Superior temporal gyrus (tissue), 1 donor: ENCODE data around the gene RRP15.
"Not testable (repeated sequence)": the region's sequence is repeated elsewhere in the genome, so short reads cannot be mapped to it uniquely, and the experiment has no call there.

ENCODE experiments used
- DNase-seq: peaks from one replicate; pipeline ENCODE4 v3.0.0-alpha.2; 2016; ENCODE audit errors: extremely low spot score

The RRP15 gene

GRCh38 chr1:218296162-218296561 is 11.1 kb downstream of the RRP15 start:
- DNase-seq = no peak

- DNase-seq = no peak
Measured at GRCh38 chr1:218297461-218297860, 12.4 kb downstream of the RRP15 start.

GRCh38 chr1:218297867-218298266 is 12.8 kb downstream of the RRP15 start:
- DNase-seq = no peak

- no peak for DNase-seq
Measured at GRCh38 chr1:218298398-218298797, 13.3 kb downstream of the RRP15 start.

- DNase-seq = peak; percentile 74
Measured at GRCh38 chr1:218299416-218299815, 14.3 kb downstream of the RRP15 start.

- no peak for DNase-seq
Measured at GRCh38 chr1:218301217-218301616, 16.1 kb downstream of the RRP15 start.

- DNase-seq = no peak
Measured at GRCh38 chr1:218302155-218302554, 17.1 kb downstream of the RRP15 start.

GRCh38 chr1:218303176-218303879 is 18.2 kb downstream of the RRP15 start:
- DNase-seq = no peak

- no peak for DNase-seq
Measured at GRCh38 chr1:218304281-218305039, 19.4 kb downstream of the RRP15 start.

- DNase-seq = no peak
Measured at GRCh38 chr1:218305472-218306064, 20.5 kb downstream of the RRP15 start.

GRCh38 chr1:218312509-218312908 is 27.4 kb downstream of the RRP15 start:
- no peak for DNase-seq

GRCh38 chr1:218314316-218314715 is 29.2 kb downstream of the RRP15 start:
- no peak for DNase-seq

- no peak for DNase-seq
Measured at GRCh38 chr1:218315638-218316037, 30.5 kb downstream of the RRP15 start.

- DNase-seq = no peak
Measured at GRCh38 chr1:218317061-218317460, 32.0 kb downstream of the RRP15 start.

- DNase-seq = not testable (repeated sequence)
Measured at GRCh38 chr1:218320182-218320581, 35.1 kb downstream of the RRP15 start.

GRCh38 chr1:218322762-218323161 is 37.7 kb downstream of the RRP15 start:
- no peak for DNase-seq

GRCh38 chr1:218323568-218324225 is 38.6 kb downstream of the RRP15 start:
- DNase-seq = no peak

GRCh38 chr1:218324226-218324580 is 39.1 kb downstream of the RRP15 start:
- DNase-seq = no peak

GRCh38 chr1:218328769-218329168 is 43.7 kb downstream of the RRP15 start:
- no peak for DNase-seq

GRCh38 chr1:218330043-218330623 is 45.0 kb downstream of the RRP15 start:
- DNase-seq = peak; percentile 83

GRCh38 chr1:218332416-218332815 is 47.3 kb downstream of the RRP15 start:
- DNase-seq = no peak

GRCh38 chr1:218336328-218336727 is 51.2 kb downstream of the RRP15 start:
- no peak for DNase-seq
